Esophagus squamous epithelium (tissue), 4 donors: Measurements from ENCODE around the gene C1orf210.

ENCODE experiments used
- CTCF ChIP-seq, 6 experiments: fragments of 450-650 bp in 4 of 6; fragments of 200-600 bp in 2 of 6; sonication (generic) in 2 of 6; IDR thresholded peaks; one replicate each; pipeline ENCODE4 v1.5.1; 2016 to 2019; ENCODE audit warnings: antibody characterized with exemption in 6 of 6, mild to moderate bottlenecking in 4 of 6, moderate library complexity in 4 of 6
- POLR2A ChIP-seq, 4 donors: fragments of 450-650 bp; IDR thresholded peaks; one replicate each; pipeline ENCODE4 v1.6.1; 2017; ENCODE audit warnings: antibody characterized with exemption in 4 of 4, mild to moderate bottlenecking in 4 of 4, moderate library complexity in 3 of 4

GRCh38 chr1:43243299-43243698, 42.1 kb downstream of the C1orf210 start:
- TF ChIP-seq CTCF (IDR thresholded peaks at IDR 0.05) (no peak), POLR2A (IDR thresholded peaks at IDR 0.05) (no peak)
